ENCODE measurements around the gene APEX1. TPM values are rescaled to one million over a fixed set of nuclear protein-coding genes. Genes with fewer than 3 reads are reported as not detected.

The APEX1 gene
- total RNA-seq, 1 donor from 2014 or later = 232 TPM

GRCh38 chr14:20435582-20436362 is 19.3 kb upstream of the APEX1 start, which contains the start of gene KLHL33:
KLHL33 (minus strand) TSS chr14:20436166; CDS start chr14:20435811, 355 bp downstream.
- peaks cover 6% of the 10 kb centered on the region for H3K4me1 Mint-ChIP-seq (ENCODE audit: unreplicated experiment)
- no peak for DNase-seq (ENCODE audit: extremely low spot score, unreplicated experiment)
- H3K36me3 Mint-ChIP-seq (ENCODE audit: unreplicated experiment) = no peaks in the 10 kb centered on the region
- H3K4me3 Mint-ChIP-seq (ENCODE audit: unreplicated experiment) = no peak within 1 kb of the TSS
- no peaks in the 10 kb centered on the region for H3K9me3 Mint-ChIP-seq (ENCODE audit: unreplicated experiment)
- H3K27ac Mint-ChIP-seq (ENCODE audit: unreplicated experiment) = peak within 1 kb of the TSS; percentile 34
- no peak for TF ChIP-seq CTCF (IDR thresholded peaks at IDR 0.05)
- peaks cover 3% of the 10 kb centered on the region for H3K27me3 Mint-ChIP-seq (ENCODE audit: unreplicated experiment)

GRCh38 chr14:20436363-20436755 is 18.7 kb upstream of the APEX1 start:
- no peak overlapping the region for H3K4me3 Mint-ChIP-seq (ENCODE audit: unreplicated experiment)
- peaks cover 6% of the 10 kb centered on the region for H3K4me1 Mint-ChIP-seq (ENCODE audit: unreplicated experiment)
- H3K36me3 Mint-ChIP-seq (ENCODE audit: unreplicated experiment) = no peaks in the 10 kb centered on the region
- H3K27me3 Mint-ChIP-seq (ENCODE audit: unreplicated experiment) = peaks cover 3% of the 10 kb centered on the region
- H3K27ac Mint-ChIP-seq (ENCODE audit: unreplicated experiment) = peak overlapping the region; percentile 34
- no peak for DNase-seq (ENCODE audit: extremely low spot score, unreplicated experiment)
- TF ChIP-seq CTCF (IDR thresholded peaks at IDR 0.05) = no peak
- H3K9me3 Mint-ChIP-seq (ENCODE audit: unreplicated experiment) = no peaks in the 10 kb centered on the region

GRCh38 chr14:20438664-20439063 is 16.4 kb upstream of the APEX1 start:
- Mint-ChIP-seq H3K27me3 (ENCODE audit: unreplicated experiment) (peaks cover 2% of the 10 kb centered on the region), H3K4me3 (ENCODE audit: unreplicated experiment) (no peak overlapping the region), H3K9me3 (ENCODE audit: unreplicated experiment) (no peaks in the 10 kb centered on the region)

GRCh38 chr14:20440465-20440864 is 14.6 kb upstream of the APEX1 start:
- DNase-seq (ENCODE audit: extremely low spot score, unreplicated experiment) = no peak
- Mint-ChIP-seq H3K4me1 (ENCODE audit: unreplicated experiment) (peaks cover 6% of the 10 kb centered on the region), H3K36me3 (ENCODE audit: unreplicated experiment) (no peaks in the 10 kb centered on the region), H3K27me3 (ENCODE audit: unreplicated experiment) (no peaks in the 10 kb centered on the region), H3K27ac (ENCODE audit: unreplicated experiment) (no peak overlapping the region), H3K9me3 (ENCODE audit: unreplicated experiment) (no peaks in the 10 kb centered on the region), H3K4me3 (ENCODE audit: unreplicated experiment) (no peak overlapping the region)
- no peak for TF ChIP-seq CTCF (IDR thresholded peaks at IDR 0.05)

More at GRCh38 chr14:20438664-20439063, 16.4 kb upstream of the APEX1 start:
- Mint-ChIP-seq H3K4me1 (ENCODE audit: unreplicated experiment) (peaks cover 6% of the 10 kb centered on the region), H3K27ac (ENCODE audit: unreplicated experiment) (no peak overlapping the region), H3K36me3 (ENCODE audit: unreplicated experiment) (no peaks in the 10 kb centered on the region)
- no peak for TF ChIP-seq CTCF (IDR thresholded peaks at IDR 0.05)
- no peak for DNase-seq (ENCODE audit: extremely low spot score, unreplicated experiment)

- TF ChIP-seq CTCF (IDR thresholded peaks at IDR 0.05) = no peak
- no peak for DNase-seq (ENCODE audit: extremely low spot score, unreplicated experiment)
- no peaks in the 10 kb centered on the region for H3K27me3 Mint-ChIP-seq (ENCODE audit: unreplicated experiment)
- no peak overlapping the region for H3K4me3 Mint-ChIP-seq (ENCODE audit: unreplicated experiment)
- H3K4me1 Mint-ChIP-seq (ENCODE audit: unreplicated experiment) = peaks cover 4% of the 10 kb centered on the region
- no peaks in the 10 kb centered on the region for H3K9me3 Mint-ChIP-seq (ENCODE audit: unreplicated experiment)
- H3K36me3 Mint-ChIP-seq (ENCODE audit: unreplicated experiment) = no peaks in the 10 kb centered on the region
- no peak overlapping the region for H3K27ac Mint-ChIP-seq (ENCODE audit: unreplicated experiment)
These were observed 14.1 kb upstream of the APEX1 start for GRCh38 chr14:20440882-20441281.
